ENCODE data around the gene DAPK2. TPM values are rescaled to one million over a fixed set of nuclear protein-coding genes. Genes with fewer than 3 reads are reported as not detected.

Gene DAPK2
- polyA plus RNA-seq, 1 of the 3 experiments (the other 2 are of a cell fraction) = 1.4 TPM

- Histone ChIP-seq H3F3A (replicated peaks; ENCODE audit: insufficient read depth) (no peaks in the 10 kb centered on the region), H3K9me3 (no peaks in the 10 kb centered on the region), H2AFZ (ENCODE audit: low read depth) (no peak overlapping the region), H3K79me2 (ENCODE audit: insufficient read depth) (no peaks in the 10 kb centered on the region), H3K27ac (ENCODE audit: low read depth in 2 of 2, low read length in 1 of 2) (no peak overlapping the region), H3K4me2 (no peak overlapping the region), H3K27me3 (ENCODE audit: insufficient read depth) (no peaks in the 10 kb centered on the region), H3K9ac (no peak overlapping the region), H4K20me1 (ENCODE audit: insufficient read depth) (no peaks in the 10 kb centered on the region), H3K36me3 (replicated peaks in 1 of 2; ENCODE audit: control insufficient read depth in 1 of 2, insufficient read depth in 2 of 2, low read length in 1 of 2) (no peaks in the 10 kb centered on the region), H3K9me2 (no peaks in the 10 kb centered on the region), H3K4me1 (ENCODE audit: control insufficient read depth in 1 of 2, insufficient read depth in 2 of 2, low read depth in 1 of 2, low read length in 1 of 2) (peaks cover 0 to 5% of the 10 kb centered on the region in 2 experiments; a peak in 1 of 4 replicates), H3K4me3 (ENCODE audit: low read depth in 2 of 2, low read length in 1 of 2) (no peak overlapping the region)
- POLR2A ChIA-PET = no interaction called here
- WGBS (ENCODE audit: low lambda C conversion rate) = 96% methylated on average over 18 of the region's 19 CpGs
- CTCF ChIA-PET = interaction anchor here (1.3 kb wide), 1 partner anchor 231 kb away, joined by 5 read pairs; no protein-coding TSS in a partner anchor
- DNase-seq = no peak
- no peak for TF ChIP-seq RCOR1 (IDR thresholded peaks at IDR 0.05; ENCODE audit: low read length)
- no peak for TF ChIP-seq NFIC (IDR thresholded peaks at IDR 0.05; ENCODE audit: borderline replicate concordance)
- no peak for TF ChIP-seq CHD2 (IDR thresholded peaks at IDR 0.05; ENCODE audit: low read length, partially characterized antibody)
- no peak for TF ChIP-seq EZH2phosphoT487 (IDR thresholded peaks at IDR 0.05; ENCODE audit: borderline replicate concordance, low read depth)
- no peak for TF ChIP-seq USF2 (IDR thresholded peaks at IDR 0.05; ENCODE audit: borderline replicate concordance, low read depth, low read length)
- TF ChIP-seq PBX3 (IDR thresholded peaks at IDR 0.05) = no peak
- no peak for TF ChIP-seq REST (IDR thresholded peaks at IDR 0.05; ENCODE audit: low read depth, low read length)
- TF ChIP-seq TAF1 (IDR thresholded peaks at IDR 0.05; ENCODE audit: borderline replicate concordance, low read depth, low read length) = no peak
- TF ChIP-seq RXRA (IDR thresholded peaks at IDR 0.05; ENCODE audit: borderline replicate concordance, low read depth) = no peak
- no peak for TF ChIP-seq GABPA (IDR thresholded peaks at IDR 0.05; ENCODE audit: low read depth)
- no peak for TF ChIP-seq SIN3A (IDR thresholded peaks at IDR 0.05; ENCODE audit: borderline replicate concordance, low read depth, low read length)
- TF ChIP-seq USF1 (IDR thresholded peaks at IDR 0.05; ENCODE audit: borderline replicate concordance, low read depth) = no peak
- no peak for TF ChIP-seq IRF3 (IDR thresholded peaks at IDR 0.05; ENCODE audit: low read depth, low read length)
- no peak for TF ChIP-seq ELF1 (IDR thresholded peaks at IDR 0.05)
These were observed 63.1 kb downstream of the DAPK2 start for GRCh38 chr15:63983061-63983711.

All from SK-N-SH (cell line).